ENCODE results near the gene CLDND1. TPM values are rescaled to one million over a fixed set of nuclear protein-coding genes. Genes with fewer than 3 reads are reported as not detected.

The CLDND1 gene
- total RNA-seq, result 94.2 and 112 TPM in 2 replicates

DNA sequence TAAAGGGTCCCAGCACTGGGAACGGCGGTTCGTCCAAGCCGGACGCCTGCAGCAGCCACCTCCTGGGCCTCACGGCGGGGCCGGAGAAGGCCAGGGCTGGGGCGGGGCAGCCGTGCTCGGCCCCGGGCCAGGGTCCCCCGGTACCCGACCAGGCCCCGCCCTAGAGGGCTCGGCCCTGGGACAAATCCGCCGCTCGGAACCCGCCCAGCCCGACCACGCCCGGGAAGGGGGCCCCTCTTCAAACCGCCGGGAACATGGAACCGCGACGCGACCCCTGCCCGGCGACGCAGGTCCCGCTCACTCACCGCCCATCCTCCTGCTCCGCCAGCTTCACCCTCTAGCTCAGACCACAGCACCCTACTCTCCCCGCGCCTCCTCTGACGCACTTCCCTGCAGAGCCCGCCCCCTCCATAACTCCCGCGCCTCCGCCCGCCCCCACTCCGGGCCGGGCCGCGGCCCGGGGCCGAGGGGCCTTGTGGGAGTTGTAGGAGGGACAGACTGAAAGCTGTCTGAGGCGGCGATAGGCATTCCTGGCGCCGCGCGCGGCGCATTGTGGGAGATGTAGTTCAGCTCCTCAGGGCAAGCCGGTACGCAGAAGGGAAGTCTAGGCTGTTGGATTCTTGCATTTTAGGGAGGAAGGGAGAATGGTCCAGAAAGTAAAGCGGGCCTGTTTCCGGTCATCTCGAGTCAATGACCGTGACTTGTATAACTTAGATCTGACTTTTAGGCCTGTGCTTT is at the start of gene CLDND1:
CLDND1 (minus strand) TSS at position 359 of the 738 bp plus-strand sequence. CDS start 1,478 bp downstream, outside the sequence.

DNA sequence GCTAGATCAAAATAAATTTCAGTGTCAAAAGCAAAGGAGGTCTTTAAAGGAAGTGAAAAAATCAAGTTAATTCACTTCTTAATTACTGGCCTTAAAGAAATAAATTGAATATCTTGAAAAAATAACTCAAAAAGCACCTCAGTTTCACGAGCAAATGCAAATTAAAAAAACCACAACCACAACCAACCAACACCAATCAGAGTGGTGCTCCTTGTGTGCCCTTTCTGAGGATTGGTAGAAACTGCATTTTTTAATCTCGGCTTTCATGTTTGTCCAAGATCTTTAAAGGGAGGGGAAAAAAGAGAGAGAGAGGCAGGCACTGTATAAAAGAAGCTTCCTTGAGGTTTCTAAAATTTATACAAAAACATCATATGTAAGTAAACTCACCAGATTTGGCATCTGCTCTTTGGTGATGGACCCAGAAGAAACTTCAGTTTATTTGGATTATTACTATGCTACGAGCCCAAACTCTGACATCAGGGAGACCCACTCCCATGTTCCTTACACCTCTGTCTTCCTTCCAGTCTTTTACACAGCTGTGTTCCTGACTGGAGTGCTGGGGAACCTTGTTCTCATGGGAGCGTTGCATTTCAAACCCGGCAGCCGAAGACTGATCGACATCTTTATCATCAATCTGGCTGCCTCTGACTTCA is 9.0 kb upstream of the CLDND1 start, which contains the start of gene GPR15:
GPR15 (plus strand) TSS at position 357 of the 653 bp plus-strand sequence; CDS start at position 413, 56 bp downstream.

GRCh38 chr3:98497381-98497780 is 25.3 kb downstream of the CLDND1 start, which contains the start of gene OR5K2:
TSS of gene OR5K2 (plus strand) at chr3:98497681. CDS start at chr3:98497681, 0 bp downstream.

Other genes with a start within 250 kb of the CLDND1 start
- not detected in 2 replicates for gene OR5H2, start 240.4 kb downstream of the CLDND1 start, total RNA-seq
- gene OR5K4, start 169.0 kb downstream of the CLDND1 start, total RNA-seq, result not detected in 2 replicates
- gene OR5K3, start 132.2 kb downstream of the CLDND1 start, total RNA-seq, result not detected in 2 replicates
- gene OR5K1, start 59.7 kb downstream of the CLDND1 start, total RNA-seq, result not detected in 2 replicates
- gene OR5K2, start 25.2 kb downstream of the CLDND1 start, total RNA-seq, result not detected in 2 replicates
- not detected in 2 replicates for gene GPR15, start 9.1 kb upstream of the CLDND1 start, total RNA-seq
- 39.6 and 43.1 TPM in 2 replicates for gene CPOX, start 70.7 kb upstream of the CLDND1 start, total RNA-seq
- gene ST3GAL6, start 240.4 kb upstream of the CLDND1 start, total RNA-seq, result 6.4 and 19.9 TPM in 2 replicates